A673 (cell line): ENCODE data around the gene FBLN1. TPM values are rescaled to one million over a fixed set of nuclear protein-coding genes. Genes with fewer than 3 reads are reported as not detected.

ENCODE experiments used
- BruUV-seq: library from RNA; stranded (reverse); fragments of 400-500 nt; replicated peaks from 2 replicates; lab custom pipeline; 2021; lab: Mats Ljungman, UMichigan
- CTCF ChIA-PET: fragments of 300-600 bp; sonication (Branson Sonifier 250); formaldehyde crosslinking; loops from one replicate; lab custom pipeline; 2022; ENCODE audit warnings: antibody characterized with exemption; lab: Charles Lee
- POLR2A ChIA-PET: fragments of 300-600 bp; sonication (Branson Sonifier 250); formaldehyde crosslinking; loops from one replicate; lab custom pipeline; 2022; ENCODE audit warnings: antibody characterized with exemption; ENCODE audit not compliant: low non-redundant PET; lab: Charles Lee
- DNase-seq: peaks from one replicate; pipeline ENCODE4 v3.0.0-alpha.2; 2015; ENCODE audit warnings: low spot score
- H3K27ac ChIP-seq: fragments of 200-600 bp; sonication (generic); 2 replicates; pipeline ENCODE4 v1.5.1; 2016; ENCODE audit warnings: mixed run types, low read depth, mild to moderate bottlenecking, mixed read lengths, antibody characterized with exemption, low read length; ENCODE audit not compliant: poor library complexity, severe bottlenecking
- H3K27me3 ChIP-seq: fragments of 200-600 bp; sonication (generic); replicated peaks from 2 replicates; pipeline ENCODE4 v1.6.1; 2017; ENCODE audit warnings: mixed run types, low read depth, mild to moderate bottlenecking, mixed read lengths, antibody characterized with exemption, low read length; ENCODE audit not compliant: insufficient read depth, poor library complexity
- H3K36me3 ChIP-seq: fragments of 200-600 bp; sonication (generic); 2 replicates; pipeline ENCODE4 v1.6.1; 2016; ENCODE audit warnings: mixed run types, mild to moderate bottlenecking, mixed read lengths, antibody characterized with exemption, low read length; ENCODE audit not compliant: insufficient read depth, poor library complexity, severe bottlenecking
- H3K4me1 ChIP-seq: fragments of 200-600 bp; sonication (generic); 2 replicates; pipeline ENCODE4 v1.6.1; 2017; ENCODE audit warnings: mixed run types, mild to moderate bottlenecking, mixed read lengths, antibody characterized with exemption, low read length; ENCODE audit not compliant: insufficient read depth, poor library complexity, severe bottlenecking
- H3K4me3 ChIP-seq: fragments of 200-600 bp; sonication (generic); 2 replicates; pipeline ENCODE4 v1.5.1; 2016; ENCODE audit warnings: low read depth, mixed run types, mild to moderate bottlenecking, mixed read lengths, low read length; ENCODE audit not compliant: poor library complexity, severe bottlenecking
- H3K9me3 ChIP-seq: fragments of 200-600 bp; sonication (generic); 2 replicates; pipeline ENCODE4 v1.6.1; 2016; ENCODE audit warnings: mixed run types, low read depth, mild to moderate bottlenecking, mixed read lengths, antibody characterized with exemption, low read length; ENCODE audit not compliant: poor library complexity, severe bottlenecking
- EZH2 ChIP-seq: fragments of 200-600 bp; sonication (generic); IDR thresholded peaks from 2 replicates; pipeline ENCODE4 v1.6.1; 2017; ENCODE audit warnings: borderline replicate concordance, low read depth, mild to moderate bottlenecking, mixed read lengths, antibody characterized with exemption, low read length; ENCODE audit not compliant: poor library complexity, severe bottlenecking
- intact Hi-C: fragments of 100-400 bp; cut with micrococcal nuclease; formaldehyde crosslinking; loops from one replicate; pipeline ENCODE4 v1.10.0; 2022; ENCODE audit not compliant: unreplicated experiment
- total RNA-seq: library from RNA; stranded (reverse); gene quantifications from 2 replicates; pipeline ENCODE4 v1.2.3, GENCODE V29; 2021
- TF ChIP-seq, protein P1 (sequence below): fragments of 300-800, 200-600 bp; sonication (generic); conservative IDR thresholded peaks from 2 replicates; pipeline ENCODE4 v1.5.1; 2017; ENCODE audit warnings: low read depth, mild to moderate bottlenecking, antibody characterized with exemption, low read length, moderate library complexity, mixed read lengths

FBLN1 gene
- total RNA-seq, 1 experiment from 2014 or later = 96.4 TPM

DNA sequence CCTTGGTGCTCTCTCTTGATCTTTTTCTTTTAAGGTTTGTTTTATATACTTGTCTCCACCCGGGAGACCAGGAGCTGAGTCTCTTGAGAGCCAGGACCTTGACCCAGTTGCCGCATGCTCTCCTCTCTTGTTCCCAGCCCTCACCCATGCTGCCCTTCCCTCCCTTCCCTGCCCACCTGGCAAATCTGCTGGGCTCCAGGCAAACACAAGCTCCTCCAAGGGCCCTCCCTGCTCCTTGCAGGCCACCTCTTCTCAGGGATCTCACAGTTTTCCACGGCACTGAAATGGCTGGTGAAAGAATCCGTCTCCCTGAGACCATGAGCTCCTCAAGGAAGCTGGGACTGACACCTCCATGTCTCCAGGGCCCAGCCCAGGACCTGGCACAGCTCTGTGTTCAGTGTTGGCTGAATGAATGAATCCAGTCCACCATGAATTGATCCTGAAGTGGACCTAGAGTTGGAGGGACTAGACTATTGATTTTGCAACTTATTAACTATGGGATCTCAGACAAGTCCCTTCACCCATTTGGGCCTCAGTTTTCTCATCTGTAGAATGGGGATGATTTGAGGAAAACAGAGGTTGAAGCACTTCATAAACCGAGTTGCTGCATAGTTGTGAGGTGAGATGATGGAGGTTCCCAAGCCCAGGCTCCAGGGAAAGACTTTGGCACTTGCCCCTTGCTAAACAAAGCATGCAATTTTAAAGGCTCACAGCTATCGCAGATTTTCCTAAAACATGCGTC, 25.1 kb upstream of the FBLN1 start:
- H3K36me3 ChIP-seq = no peaks in the 10 kb centered on the region
- BruUV-seq = no TSS peak
- POLR2A ChIA-PET = interaction anchor here (0.6 kb wide), 2 partner anchors 20 to 26 kb away, joined by 3 to 4 read pairs; no protein-coding TSS in a partner anchor
- no peaks in the 10 kb centered on the region for H3K9me3 ChIP-seq
- DNase-seq = no peak
- CTCF ChIA-PET = no interaction called here
- H3K27me3 ChIP-seq = no peaks in the 10 kb centered on the region
- intact Hi-C loops = no loop called here
- H3K27ac ChIP-seq = no peak overlapping the region
- TF ChIP-seq, protein P1, sequence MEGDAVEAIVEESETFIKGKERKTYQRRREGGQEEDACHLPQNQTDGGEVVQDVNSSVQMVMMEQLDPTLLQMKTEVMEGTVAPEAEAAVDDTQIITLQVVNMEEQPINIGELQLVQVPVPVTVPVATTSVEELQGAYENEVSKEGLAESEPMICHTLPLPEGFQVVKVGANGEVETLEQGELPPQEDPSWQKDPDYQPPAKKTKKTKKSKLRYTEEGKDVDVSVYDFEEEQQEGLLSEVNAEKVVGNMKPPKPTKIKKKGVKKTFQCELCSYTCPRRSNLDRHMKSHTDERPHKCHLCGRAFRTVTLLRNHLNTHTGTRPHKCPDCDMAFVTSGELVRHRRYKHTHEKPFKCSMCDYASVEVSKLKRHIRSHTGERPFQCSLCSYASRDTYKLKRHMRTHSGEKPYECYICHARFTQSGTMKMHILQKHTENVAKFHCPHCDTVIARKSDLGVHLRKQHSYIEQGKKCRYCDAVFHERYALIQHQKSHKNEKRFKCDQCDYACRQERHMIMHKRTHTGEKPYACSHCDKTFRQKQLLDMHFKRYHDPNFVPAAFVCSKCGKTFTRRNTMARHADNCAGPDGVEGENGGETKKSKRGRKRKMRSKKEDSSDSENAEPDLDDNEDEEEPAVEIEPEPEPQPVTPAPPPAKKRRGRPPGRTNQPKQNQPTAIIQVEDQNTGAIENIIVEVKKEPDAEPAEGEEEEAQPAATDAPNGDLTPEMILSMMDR = no peak
- no peak for TF ChIP-seq EZH2
- no peak overlapping the region for H3K4me3 ChIP-seq
- H3K4me1 ChIP-seq = no peaks in the 10 kb centered on the region

DNA sequence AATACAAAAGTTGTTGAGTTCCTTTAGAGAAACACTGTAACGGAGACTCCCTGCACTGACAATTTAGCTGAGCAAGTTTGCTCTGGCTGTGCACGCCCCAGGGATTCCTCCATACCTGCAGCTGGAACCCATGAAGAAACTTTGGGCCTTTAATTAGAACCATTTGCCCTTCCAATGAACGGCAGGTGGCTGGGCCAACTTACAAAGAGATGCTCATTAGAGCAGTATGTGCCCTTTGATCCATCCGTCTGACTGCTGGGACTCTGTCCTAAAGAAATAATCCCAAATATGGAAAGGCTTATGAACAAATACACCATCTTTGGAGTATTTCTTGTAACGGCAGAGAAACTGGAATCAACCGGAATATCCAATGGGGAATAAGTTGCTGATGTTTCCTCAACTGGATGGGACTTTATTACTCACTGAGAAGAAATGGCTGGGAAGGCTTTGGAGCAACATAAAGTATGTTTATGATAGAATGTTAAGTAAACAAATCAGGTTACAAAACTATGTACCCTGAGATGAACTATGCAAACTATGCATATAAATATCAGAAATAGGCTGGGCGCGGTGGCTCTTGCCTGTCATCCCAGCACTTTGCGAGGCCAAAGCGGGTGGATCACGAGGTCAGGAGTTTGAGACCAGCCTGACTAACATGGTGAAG, 24.4 kb upstream of the FBLN1 start:
- intact Hi-C loops = no loop called here
- no peaks in the 10 kb centered on the region for H3K36me3 ChIP-seq
- ChIA-PET CTCF (no interaction called here), POLR2A (no interaction called here)
- H3K4me1 ChIP-seq = no peaks in the 10 kb centered on the region
- no TSS peak for BruUV-seq
- no peaks in the 10 kb centered on the region for H3K27me3 ChIP-seq
- DNase-seq = no peak
- no peak overlapping the region for H3K4me3 ChIP-seq
- no peaks in the 10 kb centered on the region for H3K9me3 ChIP-seq
- no peak overlapping the region for H3K27ac ChIP-seq
- TF ChIP-seq EZH2 = no peak
- TF ChIP-seq, protein P1 = no peak

DNA sequence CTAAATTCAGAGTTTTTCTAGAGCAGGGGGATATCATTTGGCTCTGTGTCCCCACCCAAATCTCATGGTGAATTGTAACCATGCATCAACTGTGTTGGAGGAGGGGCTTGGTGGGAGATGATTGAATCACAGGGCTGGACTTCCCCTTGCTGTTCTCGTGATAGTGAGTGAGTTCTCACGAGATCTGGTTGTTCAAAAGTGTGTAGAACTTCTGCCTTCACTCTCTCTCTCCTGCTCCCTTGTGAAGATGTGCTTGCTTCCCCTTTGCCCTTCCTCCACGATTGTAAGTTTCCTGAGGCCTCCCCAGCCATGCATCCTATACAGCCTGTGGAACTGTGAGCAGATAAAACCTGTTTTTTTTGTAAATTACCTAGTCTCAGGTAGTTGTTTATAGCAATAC, 22.0 kb upstream of the FBLN1 start:
- no peaks in the 10 kb centered on the region for H3K4me1 ChIP-seq
- POLR2A ChIA-PET = no interaction called here
- no peaks in the 10 kb centered on the region for H3K27me3 ChIP-seq
- TF ChIP-seq, protein P1 = no peak
- no peak for TF ChIP-seq EZH2
- no peaks in the 10 kb centered on the region for H3K36me3 ChIP-seq
- no peak overlapping the region for H3K27ac ChIP-seq
- no TSS peak for BruUV-seq
- H3K9me3 ChIP-seq = no peaks in the 10 kb centered on the region
- no peak overlapping the region for H3K4me3 ChIP-seq
- CTCF ChIA-PET = no interaction called here
- intact Hi-C loops = no loop called here
- DNase-seq = no peak
